NCI-H2227 (cell line): ENCODE measurements around the gene RASSF4.

Experiments used
- DNase-seq: peaks from one replicate; lab custom pipeline; 2025; ENCODE audit not compliant: unreplicated experiment; lab: John Stamatoyannopoulos, UW

RASSF4 gene

GRCh38 chr10:44962870-44963738 lies 3.5 kb downstream of the RASSF4 start:
- no peak for DNase-seq

- DNase-seq: no peak
Observed at GRCh38 chr10:44963772-44964633, 4.4 kb downstream of the RASSF4 start.

- DNase-seq: no peak
Observed at GRCh38 chr10:44965104-44965503, 5.5 kb downstream of the RASSF4 start.

GRCh38 chr10:44965651-44966097 lies 6.1 kb downstream of the RASSF4 start:
- DNase-seq: no peak

GRCh38 chr10:44966129-44966815 lies 6.7 kb downstream of the RASSF4 start:
- DNase-seq: no peak

GRCh38 chr10:44966816-44967509 lies 7.4 kb downstream of the RASSF4 start:
- no peak for DNase-seq

- DNase-seq: no peak
Observed at GRCh38 chr10:44967616-44968015, 8.0 kb downstream of the RASSF4 start.

GRCh38 chr10:44968091-44968490 lies 8.5 kb downstream of the RASSF4 start:
- DNase-seq: no peak

- DNase-seq: no peak
Observed at GRCh38 chr10:44968500-44969400, 9.1 kb downstream of the RASSF4 start.

GRCh38 chr10:44969854-44970253 lies 10.3 kb downstream of the RASSF4 start:
- DNase-seq: no peak

GRCh38 chr10:44970812-44971395 lies 11.3 kb downstream of the RASSF4 start:
- no peak for DNase-seq

- no peak for DNase-seq
Observed at GRCh38 chr10:44971434-44971833, 11.8 kb downstream of the RASSF4 start.

GRCh38 chr10:44971935-44972757 lies 12.5 kb downstream of the RASSF4 start:
- no peak for DNase-seq

GRCh38 chr10:44972874-44973306 lies 13.3 kb downstream of the RASSF4 start:
- DNase-seq: no peak

- no peak for DNase-seq
Observed at GRCh38 chr10:44973323-44974081, 13.9 kb downstream of the RASSF4 start.

GRCh38 chr10:44974082-44974627 lies 14.6 kb downstream of the RASSF4 start:
- DNase-seq: no peak

GRCh38 chr10:44974628-44975430 lies 15.2 kb downstream of the RASSF4 start:
- DNase-seq: no peak
